HL-60/S4 treated with retinoic acid at 250 ng/mL for 4 days and 3 days (cell line): ENCODE measurements around the gene NF1.
"Not testable (repeated sequence)": the region's sequence is repeated elsewhere in the genome, so short reads cannot be mapped to it uniquely, and the experiment has no call there.

Experiments used
- in situ Hi-C: fragments of 300-500 bp; cut with MboI; formaldehyde crosslinking; loops from 2 replicates; pipeline ENCODE4 v1.7.0; 2022; ENCODE audit warnings: low sequenced_read_pairs

The NF1 gene

GRCh38 chr17:31130286-31131224 is 35.8 kb downstream of the NF1 start:
- in situ Hi-C loops, result no loop called here

GRCh38 chr17:31131299-31131698 is 36.5 kb downstream of the NF1 start:
- in situ Hi-C loops, result no loop called here

- in situ Hi-C loops, result no loop called here
These were observed 38.2 kb downstream of the NF1 start for GRCh38 chr17:31132977-31133376.

GRCh38 chr17:31134576-31134975 is 39.8 kb downstream of the NF1 start:
- in situ Hi-C loops, result no loop called here

- in situ Hi-C loops, result no loop called here
These were observed 41.5 kb downstream of the NF1 start for GRCh38 chr17:31136319-31136718.

GRCh38 chr17:31140111-31140510 is 45.3 kb downstream of the NF1 start:
- in situ Hi-C loops, result no loop called here

- in situ Hi-C loops, result no loop called here
These were observed 49.7 kb downstream of the NF1 start for GRCh38 chr17:31144428-31144827.

- in situ Hi-C loops, result no loop called here
These were observed 50.1 kb downstream of the NF1 start for GRCh38 chr17:31144836-31145235.

- in situ Hi-C loops, result no loop called here
These were observed 52.9 kb downstream of the NF1 start for GRCh38 chr17:31147507-31148202.

GRCh38 chr17:31148205-31148604 is 53.4 kb downstream of the NF1 start:
- in situ Hi-C loops, result no loop called here

GRCh38 chr17:31152271-31152670 is 57.5 kb downstream of the NF1 start:
- in situ Hi-C loops, result no loop called here

- in situ Hi-C loops, result no loop called here
These were observed 60.5 kb downstream of the NF1 start for GRCh38 chr17:31155208-31155810.

- in situ Hi-C loops, result no loop called here
These were observed 61.5 kb downstream of the NF1 start for GRCh38 chr17:31156326-31156725.

GRCh38 chr17:31156864-31157263 is 62.1 kb downstream of the NF1 start:
- in situ Hi-C loops, result not testable (repeated sequence)

- in situ Hi-C loops, result no loop called here
These were observed 64.1 kb downstream of the NF1 start for GRCh38 chr17:31158746-31159377.

- in situ Hi-C loops, result no loop called here
These were observed 68.5 kb downstream of the NF1 start for GRCh38 chr17:31163091-31163781.

GRCh38 chr17:31167111-31167510 is 72.3 kb downstream of the NF1 start:
- in situ Hi-C loops, result no loop called here

GRCh38 chr17:31171701-31172100 is 76.9 kb downstream of the NF1 start:
- in situ Hi-C loops, result no loop called here

- in situ Hi-C loops, result no loop called here
These were observed 77.6 kb downstream of the NF1 start for GRCh38 chr17:31172388-31172787.

- in situ Hi-C loops, result no loop called here
These were observed 79.4 kb downstream of the NF1 start for GRCh38 chr17:31174215-31174614.

GRCh38 chr17:31175237-31175636 is 80.5 kb downstream of the NF1 start:
- in situ Hi-C loops, result no loop called here
